Measurements from ENCODE around the gene ATG12.

The ATG12 gene

DNA sequence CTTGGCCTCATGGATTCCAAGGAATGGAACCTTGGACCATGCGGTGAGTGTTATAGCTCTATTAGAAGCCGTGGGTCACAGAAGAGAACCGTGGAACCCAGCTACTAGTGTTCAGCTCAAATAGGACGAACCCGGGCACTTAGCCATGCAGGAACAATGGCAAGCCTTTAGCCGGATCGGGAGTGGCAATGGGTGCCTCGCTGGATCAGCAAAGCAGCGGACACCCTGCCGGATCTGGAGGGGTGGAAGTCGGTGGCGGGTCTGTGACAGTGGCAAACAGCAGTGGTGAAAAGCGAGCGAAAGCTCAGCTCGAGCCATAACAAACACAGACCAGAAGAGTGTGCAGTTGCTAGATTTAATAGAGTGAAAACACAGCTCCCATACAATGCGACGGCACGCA is 22.5 kb downstream of the ATG12 start:
- H3K27ac ChIP-seq (ENCODE audit: low read depth, low read length, poor library complexity, severe bottlenecking) = no peak overlapping the region
- no peaks in the 10 kb centered on the region for H3K79me2 ChIP-seq (ENCODE audit: insufficient read depth, low read length)
- H3K27me3 ChIP-seq (ENCODE audit: insufficient read depth, low read length) = no peaks in the 10 kb centered on the region
- no peak overlapping the region for H2AFZ ChIP-seq (ENCODE audit: low read length)
- TF ChIP-seq, protein P1, sequence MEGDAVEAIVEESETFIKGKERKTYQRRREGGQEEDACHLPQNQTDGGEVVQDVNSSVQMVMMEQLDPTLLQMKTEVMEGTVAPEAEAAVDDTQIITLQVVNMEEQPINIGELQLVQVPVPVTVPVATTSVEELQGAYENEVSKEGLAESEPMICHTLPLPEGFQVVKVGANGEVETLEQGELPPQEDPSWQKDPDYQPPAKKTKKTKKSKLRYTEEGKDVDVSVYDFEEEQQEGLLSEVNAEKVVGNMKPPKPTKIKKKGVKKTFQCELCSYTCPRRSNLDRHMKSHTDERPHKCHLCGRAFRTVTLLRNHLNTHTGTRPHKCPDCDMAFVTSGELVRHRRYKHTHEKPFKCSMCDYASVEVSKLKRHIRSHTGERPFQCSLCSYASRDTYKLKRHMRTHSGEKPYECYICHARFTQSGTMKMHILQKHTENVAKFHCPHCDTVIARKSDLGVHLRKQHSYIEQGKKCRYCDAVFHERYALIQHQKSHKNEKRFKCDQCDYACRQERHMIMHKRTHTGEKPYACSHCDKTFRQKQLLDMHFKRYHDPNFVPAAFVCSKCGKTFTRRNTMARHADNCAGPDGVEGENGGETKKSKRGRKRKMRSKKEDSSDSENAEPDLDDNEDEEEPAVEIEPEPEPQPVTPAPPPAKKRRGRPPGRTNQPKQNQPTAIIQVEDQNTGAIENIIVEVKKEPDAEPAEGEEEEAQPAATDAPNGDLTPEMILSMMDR (IDR thresholded peaks at IDR 0.05; ENCODE audit: low read length) = no peak
- no peak for TF ChIP-seq EZH2 (IDR thresholded peaks at IDR 0.05; ENCODE audit: borderline replicate concordance, low read length)
- H3F3A ChIP-seq (ENCODE audit: insufficient read depth, low read length) = no peaks in the 10 kb centered on the region
- no peaks in the 10 kb centered on the region for H3K9me3 ChIP-seq (ENCODE audit: low read length)
- no peaks in the 10 kb centered on the region for H4K20me1 ChIP-seq (ENCODE audit: insufficient read depth, low read length)
- H3K4me3 ChIP-seq (ENCODE audit: low read depth, low read length, poor library complexity, severe bottlenecking) = no peak overlapping the region
- H3K4me2 ChIP-seq (ENCODE audit: low read length) = no peak overlapping the region
- no peak overlapping the region for H3K9ac ChIP-seq (ENCODE audit: low read length)
- no peaks in the 10 kb centered on the region for H3K36me3 ChIP-seq (ENCODE audit: insufficient read depth, low read length)
- no peaks in the 10 kb centered on the region for H3K4me1 ChIP-seq (ENCODE audit: insufficient read depth, low read length, severe bottlenecking)
- H3K9me2 ChIP-seq (ENCODE audit: low read depth, low read length) = no peaks in the 10 kb centered on the region

GRCh38 chr5:115817386-115817785 is 24.0 kb downstream of the ATG12 start:
- no peaks in the 10 kb centered on the region for H3K79me2 ChIP-seq (ENCODE audit: insufficient read depth, low read length)
- no peaks in the 10 kb centered on the region for H3K4me1 ChIP-seq (ENCODE audit: insufficient read depth, low read length, severe bottlenecking)
- H3K9me3 ChIP-seq (ENCODE audit: low read length) = no peaks in the 10 kb centered on the region
- H3K27me3 ChIP-seq (ENCODE audit: insufficient read depth, low read length) = no peaks in the 10 kb centered on the region
- no peaks in the 10 kb centered on the region for H3F3A ChIP-seq (ENCODE audit: insufficient read depth, low read length)
- no peak overlapping the region for H3K4me3 ChIP-seq (ENCODE audit: low read depth, low read length, poor library complexity, severe bottlenecking)
- H3K36me3 ChIP-seq (ENCODE audit: insufficient read depth, low read length) = no peaks in the 10 kb centered on the region
- no peaks in the 10 kb centered on the region for H3K9me2 ChIP-seq (ENCODE audit: low read depth, low read length)
- no peak overlapping the region for H2AFZ ChIP-seq (ENCODE audit: low read length)
- H3K4me2 ChIP-seq (ENCODE audit: low read length) = no peak overlapping the region
- no peak overlapping the region for H3K9ac ChIP-seq (ENCODE audit: low read length)
- TF ChIP-seq, protein P1 (IDR thresholded peaks at IDR 0.05; ENCODE audit: low read length) = no peak
- TF ChIP-seq EZH2 (IDR thresholded peaks at IDR 0.05; ENCODE audit: borderline replicate concordance, low read length) = no peak
- no peak overlapping the region for H3K27ac ChIP-seq (ENCODE audit: low read depth, low read length, poor library complexity, severe bottlenecking)
- H4K20me1 ChIP-seq (ENCODE audit: insufficient read depth, low read length) = no peaks in the 10 kb centered on the region

GRCh38 chr5:115816226-115817081 is 24.9 kb downstream of the ATG12 start, which contains the start of gene CDO1:
TSS of gene CDO1 (minus strand) at chr5:115816659. CDS start at chr5:115816397, 262 bp downstream.
- H3K27me3 ChIP-seq (ENCODE audit: insufficient read depth, low read length) = no peaks in the 10 kb centered on the region
- H2AFZ ChIP-seq (ENCODE audit: low read length) = no peak within 1 kb of the TSS
- no peaks in the 10 kb centered on the region for H3K9me3 ChIP-seq (ENCODE audit: low read length)
- no peaks in the 10 kb centered on the region for H3F3A ChIP-seq (ENCODE audit: insufficient read depth, low read length)
- no peak within 1 kb of the TSS for H3K4me3 ChIP-seq (ENCODE audit: low read depth, low read length, poor library complexity, severe bottlenecking)
- no peaks in the 10 kb centered on the region for H4K20me1 ChIP-seq (ENCODE audit: insufficient read depth, low read length)
- H3K27ac ChIP-seq (ENCODE audit: low read depth, low read length, poor library complexity, severe bottlenecking) = no peak within 1 kb of the TSS
- no peaks in the 10 kb centered on the region for H3K36me3 ChIP-seq (ENCODE audit: insufficient read depth, low read length)
- no peak within 1 kb of the TSS for H3K9ac ChIP-seq (ENCODE audit: low read length)
- no peaks in the 10 kb centered on the region for H3K79me2 ChIP-seq (ENCODE audit: insufficient read depth, low read length)
- H3K4me1 ChIP-seq (ENCODE audit: insufficient read depth, low read length, severe bottlenecking) = no peaks in the 10 kb centered on the region
- H3K4me2 ChIP-seq (ENCODE audit: low read length) = no peak within 1 kb of the TSS
- H3K9me2 ChIP-seq (ENCODE audit: low read depth, low read length) = no peaks in the 10 kb centered on the region
- TF ChIP-seq EZH2 (IDR thresholded peaks at IDR 0.05; ENCODE audit: borderline replicate concordance, low read length) = no peak
- TF ChIP-seq, protein P1 (IDR thresholded peaks at IDR 0.05; ENCODE audit: low read length) = no peak

Data from OCI-LY1 (cell line).